IMR-90 (cell line): ENCODE results near the gene ZNF821. TPM values are rescaled to one million over a fixed set of nuclear protein-coding genes. Genes with fewer than 3 reads are reported as not detected.

Experiments
- ATAC-seq: fragments of 200-7000 bp; cut with Tn5 transposase; 2 replicates; pipeline ENCODE4 v1.9.1; 2020; ENCODE audit warnings: low read depth, mild to moderate bottlenecking, moderate library complexity
- BruUV-seq: library from RNA; stranded (reverse); fragments of 400-500 nt; replicated peaks from 2 replicates; lab custom pipeline; 2021; lab: Mats Ljungman, UMichigan
- CTCF ChIA-PET: fragments of 300-600 bp; formaldehyde crosslinking; extraction: SDS; loops from one replicate; lab custom pipeline; 2021; ENCODE audit warnings: antibody characterized with exemption; lab: Yijun Ruan, JAX
- POLR2A ChIA-PET: fragments of 300-600 bp; sonication (Branson Sonifier 250); formaldehyde crosslinking; loops from one replicate; lab custom pipeline; 2022; ENCODE audit warnings: antibody characterized with exemption; ENCODE audit not compliant: unreplicated experiment; lab: Charles Lee
- DNase-seq: peaks from one replicate; pipeline ENCODE4 v3.0.0; 2013
- H2AFZ ChIP-seq: replicated peaks from 2 replicates; pipeline ENCODE3; 2013; ENCODE audit warnings: low read length, mild to moderate bottlenecking; ENCODE audit not compliant: poor library complexity
- H2AK5ac ChIP-seq: 2 replicates; pipeline ENCODE4 v1.6.1; 2013; ENCODE audit warnings: low read depth, low read length, inconsistent platforms
- H2AK9ac ChIP-seq: replicated peaks from 2 replicates; pipeline ENCODE3; 2013; ENCODE audit warnings: mild to moderate bottlenecking, low read depth, low read length, moderate library complexity; ENCODE audit not compliant: poor library complexity
- H2BK120ac ChIP-seq: 2 replicates; pipeline ENCODE4 v1.6.1; 2013; ENCODE audit warnings: low read depth, low read length, inconsistent platforms
- H2BK15ac ChIP-seq: 3 replicates; pipeline ENCODE4 v1.6.1; 2013; ENCODE audit warnings: low read depth, low read length, inconsistent platforms
- H2BK20ac ChIP-seq: 2 replicates; pipeline ENCODE4 v1.6.1; 2013; ENCODE audit warnings: low read depth, mild to moderate bottlenecking, inconsistent platforms, low read length, moderate library complexity
- H2BK5ac ChIP-seq: 2 replicates; pipeline ENCODE4 v1.6.1; 2013; ENCODE audit warnings: mild to moderate bottlenecking, low read depth, low read length, inconsistent platforms; ENCODE audit not compliant: poor library complexity, severe bottlenecking
- H3K14ac ChIP-seq: replicated peaks from 2 replicates; pipeline ENCODE4 v1.6.1; 2013; ENCODE audit warnings: low read depth, low read length, inconsistent platforms
- H3K18ac ChIP-seq: 2 replicates; pipeline ENCODE4 v1.6.1; 2013; ENCODE audit warnings: low read depth, low read length, control low read depth
- H3K23ac ChIP-seq: 2 replicates; pipeline ENCODE4 v1.6.1; 2013; ENCODE audit warnings: low read depth, low read length, inconsistent platforms
- H3K27ac ChIP-seq: 2 replicates; pipeline ENCODE4 v1.5.1; 2013; ENCODE audit warnings: mild to moderate bottlenecking, control low read depth, low read length; ENCODE audit not compliant: insufficient read depth
- H3K27me3 ChIP-seq: 2 replicates; pipeline ENCODE4 v1.6.1; 2013; ENCODE audit warnings: low read length; ENCODE audit not compliant: control insufficient read depth, insufficient read depth
- H3K36me3 ChIP-seq: 2 replicates; pipeline ENCODE4 v1.6.1; 2013; ENCODE audit warnings: low read length, mixed read lengths; ENCODE audit not compliant: control insufficient read depth, insufficient read depth
- H3K4ac ChIP-seq: 2 replicates; pipeline ENCODE4 v1.6.1; 2013; ENCODE audit warnings: low read depth, low read length, inconsistent platforms
- H3K4me1 ChIP-seq: 2 replicates; pipeline ENCODE4 v1.6.1; 2013; ENCODE audit warnings: low read length, mixed read lengths; ENCODE audit not compliant: control insufficient read depth, insufficient read depth
- H3K4me2 ChIP-seq: 2 replicates; pipeline ENCODE4 v1.6.1; 2013; ENCODE audit warnings: low read depth, mild to moderate bottlenecking, control low read depth, low read length, moderate library complexity
- H3K4me3 ChIP-seq: 2 replicates; pipeline ENCODE4 v1.5.1; 2013; ENCODE audit warnings: low read depth, mild to moderate bottlenecking, control low read depth, low read length, moderate library complexity; ENCODE audit not compliant: insufficient read depth
- H3K56ac ChIP-seq: 2 replicates; pipeline ENCODE4 v1.6.1; 2013; ENCODE audit warnings: low read length, inconsistent platforms; ENCODE audit not compliant: insufficient read depth; ENCODE audit errors: extremely low read depth
- H3K79me1 ChIP-seq, 2 experiments: 2 replicates each; pipeline ENCODE4 v1.6.1; 2013; ENCODE audit warnings: low read length in 2 of 2, inconsistent platforms in 1 of 2, low read depth in 1 of 2
- H3K9ac ChIP-seq: 2 replicates; pipeline ENCODE4 v1.6.1; 2013; ENCODE audit warnings: low read depth, low read length, control low read depth
- H3K9me1 ChIP-seq: 2 replicates; pipeline ENCODE4 v1.6.1; 2013; ENCODE audit warnings: low read length, inconsistent platforms; ENCODE audit not compliant: insufficient read depth
- H3K9me3 ChIP-seq: 2 replicates; pipeline ENCODE4 v1.6.1; 2013; ENCODE audit warnings: low read length; ENCODE audit not compliant: control insufficient read depth, insufficient read depth
- H4K20me1 ChIP-seq: 2 replicates; pipeline ENCODE4 v1.6.1; 2013; ENCODE audit warnings: low read length, inconsistent platforms; ENCODE audit not compliant: insufficient read depth
- H4K5ac ChIP-seq: 2 replicates; pipeline ENCODE4 v1.6.1; 2013; ENCODE audit warnings: mild to moderate bottlenecking, low read depth, low read length, control low read depth
- H4K8ac ChIP-seq, 2 experiments: 2 replicates each; pipeline ENCODE4 v1.6.1; 2013; ENCODE audit warnings: low read depth in 2 of 2, low read length in 2 of 2, control low read depth in 1 of 2, inconsistent platforms in 1 of 2
- H4K91ac ChIP-seq: 2 replicates; pipeline ENCODE4 v1.6.1; 2013; ENCODE audit warnings: low read depth, low read length, inconsistent platforms; ENCODE audit not compliant: insufficient read depth
- BHLHE40 ChIP-seq: fragments of 150-350 bp; IDR thresholded peaks from 2 replicates; pipeline ENCODE4 v1.6.1; 2016; ENCODE audit warnings: mild to moderate bottlenecking, low read depth, low read length
- CEBPB ChIP-seq: IDR thresholded peaks from 2 replicates; pipeline ENCODE4 v1.6.1; 2012; ENCODE audit warnings: low read depth, low read length, improper control_type of control experiment
- CHD1 ChIP-seq: IDR thresholded peaks from 2 replicates; pipeline ENCODE4 v1.6.1; 2012; ENCODE audit warnings: low read depth, low read length, improper control_type of control experiment
- FOS ChIP-seq: fragments of 150-350 bp; IDR thresholded peaks from 2 replicates; pipeline ENCODE4 v1.6.1; 2016; ENCODE audit warnings: low read depth, low read length
- MAZ ChIP-seq: IDR thresholded peaks from 2 replicates; pipeline ENCODE4 v1.6.1; 2012; ENCODE audit warnings: low read depth, mild to moderate bottlenecking, low read length, improper control_type of control experiment, moderate library complexity, borderline replicate concordance
- RAD21 ChIP-seq: IDR thresholded peaks from 2 replicates; pipeline ENCODE4 v1.6.1; 2012; ENCODE audit warnings: low read length, improper control_type of control experiment
- WGBS, 2 experiments: methylation state at CpG; one replicate each; pipeline versions ENCODE4 v1.1.5 to v1.1.7; 2013; ENCODE audit warnings: missing lambda C conversion rate in 2 of 2; ENCODE audit not compliant: insufficient read length in 1 of 2; ENCODE audit errors: extremely low coverage in 2 of 2; 5-methylcytosine and 5-hydroxymethylcytosine counted together
- dilution Hi-C: fragments of 300-500 bp; cut with HindIII; formaldehyde crosslinking; loops from one replicate; pipeline ENCODE4 v1.14.3; 2018; ENCODE audit warnings: low sequenced_read_pairs; ENCODE audit not compliant: unreplicated experiment
- in situ Hi-C: fragments of 300-500 bp; cut with MboI; formaldehyde crosslinking; loops from 3 replicates; pipeline ENCODE4 v1.14.3; 2019; ENCODE audit warnings: low sequenced_read_pairs, inconsistent platforms, mixed read lengths
- intact Hi-C: fragments of 100-400 bp; cut with micrococcal nuclease; formaldehyde crosslinking; loops from 2 replicates; pipeline ENCODE4 v1.10.0; 2022
- polyA plus RNA-seq, 3 experiments: library from polyadenylated mRNA; depleted of rRNA; stranded (reverse); fragments of >200 nt; gene quantifications; 2 replicates each; pipeline ENCODE4 v1.2.3, GENCODE V29; 2012; ENCODE audit warnings: low replicate concordance in 1 of 3
- total RNA-seq: library from RNA; depleted of rRNA; stranded (reverse); fragments of >200 nt; gene quantifications from 2 replicates; pipeline ENCODE4 v1.2.3, GENCODE V29; 2012
- TF ChIP-seq, protein P1 (sequence below): conservative IDR thresholded peaks from 2 replicates; pipeline ENCODE4 v1.5.1; 2012; ENCODE audit warnings: mild to moderate bottlenecking, low read depth, low read length, improper control_type of control experiment
- TF ChIP-seq, protein P2 (sequence below): fragments of 150-350 bp; IDR thresholded peaks from 2 replicates; pipeline ENCODE4 v1.6.1; 2016; ENCODE audit warnings: low read depth, mild to moderate bottlenecking, low read length, moderate library complexity, borderline replicate concordance
- TF ChIP-seq, protein P3 (sequence below): fragments of 150-350 bp; IDR thresholded peaks from 2 replicates; pipeline ENCODE4 v1.6.1; 2017; ENCODE audit warnings: mild to moderate bottlenecking, antibody characterized with exemption, low read length, low read depth

Gene ZNF821
- total and polyA plus RNA-seq, 2 of the 4 experiments (the other 2 are of a cell fraction): 5.9 to 6.0 TPM

DNA sequence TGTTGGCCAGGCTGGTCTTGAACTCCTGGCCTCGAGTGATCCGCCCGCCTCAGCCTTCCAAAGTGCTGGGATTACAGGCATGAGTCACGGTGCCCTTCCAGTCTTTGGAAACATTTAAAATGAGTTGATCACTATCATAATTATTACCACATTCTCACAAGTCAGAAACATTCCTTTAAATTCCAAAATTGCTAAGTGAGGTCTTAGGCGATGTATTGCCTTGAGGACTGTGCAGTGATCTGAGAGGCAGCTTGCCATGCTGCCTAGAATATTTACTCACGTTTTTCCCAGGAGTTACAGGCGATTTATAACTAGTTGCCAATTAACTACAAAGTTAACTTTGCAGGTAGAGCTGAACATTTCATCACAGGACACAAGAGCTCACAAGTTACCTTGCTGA, 43.9 kb downstream of the ZNF821 start:
- POLR2A ChIA-PET: no interaction called here
- Histone ChIP-seq H4K5ac (no peak overlapping the region), H3K36me3 (no peaks in the 10 kb centered on the region), H3K27ac (no peak overlapping the region), H3K23ac (no peak overlapping the region), H3K4me2 (no peak overlapping the region), H4K20me1 (no peaks in the 10 kb centered on the region), H4K8ac (no peak overlapping the region), H3K4me1 (no peaks in the 10 kb centered on the region), H3K79me1 (peaks cover 0 to 4% of the 10 kb centered on the region in 2 experiments; a peak in 2 of 4 replicates), H3K27me3 (no peaks in the 10 kb centered on the region), H3K14ac (no peak overlapping the region), H2AK9ac (no peak overlapping the region), H4K91ac (no peak overlapping the region), H2BK5ac (no peak overlapping the region), H3K9ac (no peak overlapping the region), H3K18ac (no peak overlapping the region), H3K9me3 (no peaks in the 10 kb centered on the region), H2BK15ac (no peak overlapping the region), H2BK20ac (no peak overlapping the region), H3K4ac (no peak overlapping the region), H2AFZ (no peak overlapping the region), H3K56ac (no peak overlapping the region), H3K4me3 (no peak overlapping the region), H2BK120ac (no peak overlapping the region), H2AK5ac (no peak overlapping the region), H3K9me1 (no peaks in the 10 kb centered on the region; the same call in 1 of the 2 replicates)
- DNase-seq (no peak), ATAC-seq (no peak)
- TF ChIP-seq, protein P1, sequence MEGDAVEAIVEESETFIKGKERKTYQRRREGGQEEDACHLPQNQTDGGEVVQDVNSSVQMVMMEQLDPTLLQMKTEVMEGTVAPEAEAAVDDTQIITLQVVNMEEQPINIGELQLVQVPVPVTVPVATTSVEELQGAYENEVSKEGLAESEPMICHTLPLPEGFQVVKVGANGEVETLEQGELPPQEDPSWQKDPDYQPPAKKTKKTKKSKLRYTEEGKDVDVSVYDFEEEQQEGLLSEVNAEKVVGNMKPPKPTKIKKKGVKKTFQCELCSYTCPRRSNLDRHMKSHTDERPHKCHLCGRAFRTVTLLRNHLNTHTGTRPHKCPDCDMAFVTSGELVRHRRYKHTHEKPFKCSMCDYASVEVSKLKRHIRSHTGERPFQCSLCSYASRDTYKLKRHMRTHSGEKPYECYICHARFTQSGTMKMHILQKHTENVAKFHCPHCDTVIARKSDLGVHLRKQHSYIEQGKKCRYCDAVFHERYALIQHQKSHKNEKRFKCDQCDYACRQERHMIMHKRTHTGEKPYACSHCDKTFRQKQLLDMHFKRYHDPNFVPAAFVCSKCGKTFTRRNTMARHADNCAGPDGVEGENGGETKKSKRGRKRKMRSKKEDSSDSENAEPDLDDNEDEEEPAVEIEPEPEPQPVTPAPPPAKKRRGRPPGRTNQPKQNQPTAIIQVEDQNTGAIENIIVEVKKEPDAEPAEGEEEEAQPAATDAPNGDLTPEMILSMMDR: no peak
- TF ChIP-seq FOS (no peak), RAD21 (no peak), CHD1 (no peak), CEBPB (no peak), BHLHE40 (no peak), MAZ (no peak)
- TF ChIP-seq, protein P2, sequence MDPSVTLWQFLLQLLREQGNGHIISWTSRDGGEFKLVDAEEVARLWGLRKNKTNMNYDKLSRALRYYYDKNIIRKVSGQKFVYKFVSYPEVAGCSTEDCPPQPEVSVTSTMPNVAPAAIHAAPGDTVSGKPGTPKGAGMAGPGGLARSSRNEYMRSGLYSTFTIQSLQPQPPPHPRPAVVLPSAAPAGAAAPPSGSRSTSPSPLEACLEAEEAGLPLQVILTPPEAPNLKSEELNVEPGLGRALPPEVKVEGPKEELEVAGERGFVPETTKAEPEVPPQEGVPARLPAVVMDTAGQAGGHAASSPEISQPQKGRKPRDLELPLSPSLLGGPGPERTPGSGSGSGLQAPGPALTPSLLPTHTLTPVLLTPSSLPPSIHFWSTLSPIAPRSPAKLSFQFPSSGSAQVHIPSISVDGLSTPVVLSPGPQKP: no peak
- TF ChIP-seq, protein P3, sequence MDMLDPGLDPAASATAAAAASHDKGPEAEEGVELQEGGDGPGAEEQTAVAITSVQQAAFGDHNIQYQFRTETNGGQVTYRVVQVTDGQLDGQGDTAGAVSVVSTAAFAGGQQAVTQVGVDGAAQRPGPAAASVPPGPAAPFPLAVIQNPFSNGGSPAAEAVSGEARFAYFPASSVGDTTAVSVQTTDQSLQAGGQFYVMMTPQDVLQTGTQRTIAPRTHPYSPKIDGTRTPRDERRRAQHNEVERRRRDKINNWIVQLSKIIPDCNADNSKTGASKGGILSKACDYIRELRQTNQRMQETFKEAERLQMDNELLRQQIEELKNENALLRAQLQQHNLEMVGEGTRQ: no peak
- no TSS peak for BruUV-seq
- intact Hi-C loops (no loop called here), in situ Hi-C loops (no loop called here), dilution Hi-C loops (no loop called here)
- no CpG with 5 or more reads among the region's 7 CpGs for WGBS, 2 experiments
- CTCF ChIA-PET: no interaction called here
